ENCODE results near the gene TVP23B.
"Not testable (repeated sequence)": the region's sequence is repeated elsewhere in the genome, so short reads cannot be mapped to it uniquely, and the experiment has no call there.

Gene TVP23B

DNA sequence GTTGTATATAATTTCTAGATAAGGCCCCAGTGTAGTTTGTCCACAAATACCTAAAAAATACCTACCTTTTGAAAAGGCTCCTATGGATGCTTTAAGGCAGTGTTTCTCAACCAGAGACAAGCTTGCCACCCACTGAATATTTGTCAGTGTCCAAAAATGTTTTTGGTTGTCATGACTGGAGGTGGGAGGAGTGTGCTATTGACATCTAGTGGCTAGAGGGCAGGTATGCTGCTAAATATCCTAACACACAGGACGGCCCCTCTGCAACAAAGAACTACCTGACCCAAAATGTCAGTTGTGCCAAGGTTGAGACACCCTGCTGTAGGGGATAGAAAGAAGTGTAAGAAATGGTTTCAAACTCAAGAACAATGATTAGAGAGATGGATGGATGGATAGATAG is 10.4 kb downstream of the TVP23B start:
- not testable (repeated sequence) for DNase-seq (ENCODE audit: low spot score)

DNA sequence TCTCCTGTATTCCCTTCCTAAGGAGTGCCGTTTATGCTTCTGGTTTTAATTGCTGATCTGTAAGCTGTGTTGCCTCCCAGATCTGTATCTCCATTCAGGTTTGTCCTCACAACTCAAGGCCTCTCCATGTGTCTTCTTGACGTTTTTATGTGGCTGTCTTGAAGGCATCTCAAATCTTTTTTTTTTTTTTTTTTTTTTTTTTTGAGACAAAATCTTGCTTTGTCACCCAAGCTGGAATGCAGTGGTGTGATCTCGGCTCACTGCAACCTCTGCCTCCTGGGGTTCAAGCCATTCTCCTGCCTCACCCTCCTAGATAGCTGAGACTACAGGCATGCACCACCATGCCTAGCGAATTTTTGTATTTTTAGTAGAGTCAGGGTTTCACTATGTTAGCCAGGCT is 13.9 kb downstream of the TVP23B start:
- DNase-seq (ENCODE audit: low spot score) = not testable (repeated sequence)

DNA sequence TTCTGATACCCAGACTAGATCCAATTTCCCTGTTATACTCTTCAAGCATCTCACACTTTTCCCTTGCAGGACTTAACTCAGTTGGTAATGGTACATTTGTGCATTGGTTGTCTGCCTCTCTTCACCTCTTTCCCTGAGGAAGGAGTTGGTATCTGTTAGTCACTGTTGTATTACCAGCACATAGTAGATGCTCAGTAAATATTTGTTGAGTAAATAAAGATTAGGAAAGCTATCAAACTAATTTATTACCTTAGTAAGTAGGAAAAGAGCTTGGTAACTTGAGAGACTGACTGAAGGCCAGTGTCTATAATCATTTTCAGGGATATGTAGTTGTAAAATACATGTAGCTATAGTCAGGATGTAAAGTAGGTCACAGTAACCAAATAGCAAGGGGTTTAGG is 15.9 kb downstream of the TVP23B start:
- DNase-seq (ENCODE audit: low spot score) = not testable (repeated sequence)

DNA sequence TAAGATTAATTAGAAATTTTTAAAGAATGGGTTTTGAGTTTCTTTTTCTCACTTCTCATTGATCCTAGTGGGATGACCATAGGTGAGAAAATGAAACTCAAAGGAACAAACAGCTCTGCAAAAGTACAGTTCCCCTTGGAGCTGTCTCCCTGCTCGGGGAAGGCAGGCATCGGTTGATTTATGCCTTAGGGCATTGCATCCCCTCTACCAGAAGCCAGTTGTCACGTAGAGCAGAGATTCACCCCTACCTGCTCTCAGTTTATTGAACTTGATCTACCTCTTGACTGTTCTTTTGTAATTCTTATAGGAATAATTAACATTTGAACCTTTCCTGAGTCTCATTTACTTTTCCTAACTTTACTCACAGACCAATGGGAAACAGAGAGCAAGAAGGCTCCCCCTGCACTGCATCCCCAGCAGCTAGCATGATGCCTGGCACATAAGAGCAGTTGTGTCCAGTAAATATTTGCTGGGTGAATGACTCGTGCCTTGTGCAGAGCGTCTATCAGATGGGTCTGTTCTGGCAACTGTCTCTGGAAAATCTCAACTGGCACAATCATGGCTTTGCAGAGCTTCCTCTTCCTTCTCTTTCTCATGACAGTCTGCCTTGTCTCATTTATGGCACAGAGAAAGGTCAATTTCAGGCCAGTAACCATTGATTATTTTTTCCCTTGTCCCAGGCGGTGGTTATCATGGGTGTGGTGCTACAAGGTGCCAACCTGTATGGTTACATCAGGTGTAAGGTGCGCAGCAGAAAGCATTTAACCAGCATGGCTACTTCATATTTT is 22.7 kb downstream of the TVP23B start:
- not testable (repeated sequence) for DNase-seq (ENCODE audit: low spot score)

DNA sequence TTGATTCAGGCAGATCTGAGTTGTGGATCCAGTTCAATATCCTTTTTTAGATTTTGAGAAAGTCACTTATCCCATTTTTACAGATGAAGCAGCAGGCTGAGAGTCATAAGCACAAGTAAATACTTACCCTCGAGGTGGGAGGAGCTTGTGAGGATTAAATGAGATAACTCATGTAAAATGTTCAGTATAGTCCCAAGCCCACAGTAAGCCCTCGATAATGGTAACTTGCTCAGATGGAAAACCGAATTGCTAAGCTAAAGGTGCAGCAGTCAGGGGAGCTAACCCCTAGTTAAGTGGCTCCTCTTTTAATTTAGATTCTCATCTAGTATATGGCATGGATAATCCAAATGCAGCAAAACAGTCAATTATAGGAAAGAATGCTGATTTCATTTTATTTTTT is 34.9 kb downstream of the TVP23B start:
- not testable (repeated sequence) for DNase-seq (ENCODE audit: low spot score)

DNA sequence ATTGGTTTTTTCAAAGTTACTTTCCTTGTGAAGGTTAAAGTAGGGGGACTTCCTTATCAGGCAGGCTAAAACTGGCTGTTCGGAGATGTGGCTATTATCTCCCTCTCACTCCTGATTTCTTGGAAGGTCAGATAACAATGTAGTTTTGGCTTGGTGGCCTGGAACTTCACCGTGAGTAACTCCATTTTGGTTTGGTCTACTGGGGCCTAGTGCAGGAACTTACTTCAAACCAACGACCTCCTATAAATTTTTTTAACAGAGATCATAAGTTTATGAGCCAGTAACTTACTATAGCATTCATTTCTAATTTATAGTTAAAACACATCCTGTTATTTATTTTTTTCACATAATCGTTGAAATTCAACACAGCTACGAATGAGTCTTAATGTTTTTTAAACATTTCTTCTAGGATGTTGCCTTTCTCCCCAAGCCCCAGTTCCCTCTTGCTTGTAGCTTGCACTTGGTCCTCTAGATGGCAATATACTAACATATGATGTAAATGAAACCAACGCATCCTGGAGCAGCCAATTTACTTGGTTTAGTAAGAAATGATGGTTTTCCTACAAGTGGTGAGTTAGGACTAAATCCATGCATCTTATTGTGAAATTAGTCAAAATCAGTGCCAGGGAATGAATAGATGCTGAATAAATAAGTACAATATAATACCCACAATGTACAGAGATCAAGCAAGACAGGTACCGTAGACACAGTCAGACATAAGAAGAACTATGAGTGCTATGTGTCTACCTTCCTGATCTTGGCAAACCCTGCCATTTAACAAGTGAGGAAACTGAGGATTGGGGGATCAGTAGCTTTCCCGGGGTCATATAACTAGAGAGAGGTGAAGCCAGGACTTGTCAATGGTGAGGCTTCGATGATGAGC is 35.7 kb downstream of the TVP23B start:
- peak; percentile 20 for DNase-seq (ENCODE audit: low spot score)

DNA sequence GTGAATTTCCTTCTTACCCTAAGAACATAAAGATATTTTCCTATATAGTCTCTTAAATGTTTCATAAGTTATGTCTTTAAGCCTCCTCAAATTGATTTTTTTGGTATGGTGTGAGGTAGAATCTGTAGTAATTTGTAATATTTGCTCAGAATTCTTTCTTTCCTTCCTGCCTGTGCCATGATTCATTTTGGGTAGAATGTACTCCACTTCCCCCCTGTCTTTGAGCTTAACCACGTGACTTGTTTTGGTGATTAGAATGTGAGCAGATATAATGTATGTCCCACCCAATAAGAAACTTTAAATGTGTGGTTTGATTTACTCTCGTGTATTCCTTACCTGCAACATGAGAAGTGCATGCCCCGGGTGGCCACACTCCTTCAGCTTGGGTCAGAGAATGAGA is 40.4 kb downstream of the TVP23B start:
- not testable (repeated sequence) for DNase-seq (ENCODE audit: low spot score)

DNA sequence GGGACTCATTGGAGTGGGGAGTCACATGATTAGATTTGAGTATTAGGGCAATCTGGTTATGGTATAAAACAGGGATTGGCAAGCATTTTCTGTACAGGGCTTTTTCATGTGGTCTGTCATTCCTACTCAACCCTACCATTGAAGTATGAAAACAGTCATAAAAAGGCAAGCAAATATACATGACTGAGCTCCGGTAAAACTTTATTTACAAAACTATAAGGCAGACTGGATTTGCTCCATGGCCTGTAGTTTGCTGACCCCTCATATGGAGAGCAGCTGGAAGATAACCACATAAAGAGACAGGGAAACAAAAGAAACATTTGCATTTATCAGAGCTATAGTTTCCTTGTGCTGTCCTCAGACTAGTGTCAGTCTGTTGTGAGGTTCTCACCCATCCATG is 46.6 kb downstream of the TVP23B start:
- not testable (repeated sequence) for DNase-seq (ENCODE audit: low spot score)

DNA sequence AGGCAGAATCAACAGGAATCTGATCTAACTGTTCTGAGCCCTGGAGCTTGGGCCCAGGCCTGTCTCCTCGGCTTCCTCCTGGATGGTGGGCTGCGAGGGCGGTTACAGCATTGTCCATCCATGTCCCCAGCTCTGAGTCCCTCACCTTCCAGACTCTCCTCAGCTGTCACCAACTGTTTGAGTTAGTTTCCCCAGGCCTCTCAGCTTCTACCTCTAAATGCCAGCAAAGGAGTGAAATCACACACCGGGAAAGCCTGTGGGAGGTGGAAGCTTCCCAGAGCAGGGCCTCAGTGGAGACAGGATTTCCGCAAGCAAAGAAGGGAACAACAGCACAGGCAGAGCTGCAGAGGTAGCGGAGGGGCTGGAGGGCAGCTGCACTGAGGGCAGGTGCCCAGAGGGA is 67.5 kb downstream of the TVP23B start:
- no peak for DNase-seq (ENCODE audit: low spot score)

DNA sequence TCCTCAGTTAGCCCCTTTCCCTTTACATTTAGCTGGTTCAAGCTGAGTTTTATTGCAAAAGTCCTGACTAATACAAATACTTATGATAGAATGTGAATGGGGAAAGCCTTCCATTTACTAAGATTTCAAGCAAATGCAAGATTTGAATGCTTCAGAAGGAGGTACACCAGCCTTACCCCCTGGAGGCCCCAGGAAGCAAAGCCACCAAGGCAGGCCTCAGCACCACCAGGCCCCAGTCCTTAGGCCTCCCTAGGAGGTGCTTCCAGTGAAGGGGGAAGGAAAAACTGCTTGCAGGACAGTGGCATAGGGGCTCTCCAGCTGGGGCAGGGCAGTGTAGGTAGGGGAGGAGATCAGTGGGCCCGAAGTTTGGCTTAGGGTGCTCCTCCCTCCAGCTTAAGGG is 69.7 kb downstream of the TVP23B start:
- DNase-seq (ENCODE audit: low spot score) = no peak

DNA sequence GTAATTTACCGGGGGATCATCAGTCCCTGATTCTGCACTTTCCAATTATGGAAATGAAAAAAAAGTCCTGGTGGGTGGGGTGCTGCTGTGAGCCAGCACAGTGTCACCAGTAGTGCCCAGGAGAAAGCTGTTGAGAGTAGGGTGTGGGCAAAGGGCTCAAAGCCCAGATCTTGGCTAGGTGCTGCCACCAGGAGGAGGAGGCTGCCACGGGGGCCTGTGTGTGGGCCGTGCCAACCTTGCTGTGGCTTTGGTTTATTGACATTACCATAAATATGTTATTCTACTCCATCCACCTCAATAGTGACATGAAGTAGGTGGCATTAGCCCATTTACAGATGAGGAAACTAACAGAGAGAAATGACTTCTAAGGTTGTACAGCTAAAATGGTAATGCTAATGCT is 70.2 kb downstream of the TVP23B start:
- no peak for DNase-seq (ENCODE audit: low spot score)

DNA sequence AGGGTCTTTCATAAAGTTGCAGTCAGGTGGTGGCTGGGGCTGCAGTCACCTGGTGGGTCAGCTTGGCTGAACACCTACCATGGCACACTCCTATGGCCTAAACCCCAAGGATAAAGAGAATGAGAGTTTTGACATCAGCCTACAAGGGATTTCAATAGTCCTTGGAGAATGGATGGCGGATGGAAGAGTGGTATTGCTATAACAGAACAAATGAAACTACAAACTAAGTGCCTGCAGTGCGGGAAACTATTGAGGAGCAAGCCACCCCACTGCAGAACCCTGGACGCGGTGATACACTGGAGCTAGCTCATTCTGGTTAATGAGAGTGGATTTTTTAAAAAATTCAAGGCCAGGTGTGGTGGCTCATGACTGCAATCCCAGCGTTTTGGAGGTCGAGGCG is 74.0 kb downstream of the TVP23B start:
- DNase-seq (ENCODE audit: low spot score) = no peak

DNA sequence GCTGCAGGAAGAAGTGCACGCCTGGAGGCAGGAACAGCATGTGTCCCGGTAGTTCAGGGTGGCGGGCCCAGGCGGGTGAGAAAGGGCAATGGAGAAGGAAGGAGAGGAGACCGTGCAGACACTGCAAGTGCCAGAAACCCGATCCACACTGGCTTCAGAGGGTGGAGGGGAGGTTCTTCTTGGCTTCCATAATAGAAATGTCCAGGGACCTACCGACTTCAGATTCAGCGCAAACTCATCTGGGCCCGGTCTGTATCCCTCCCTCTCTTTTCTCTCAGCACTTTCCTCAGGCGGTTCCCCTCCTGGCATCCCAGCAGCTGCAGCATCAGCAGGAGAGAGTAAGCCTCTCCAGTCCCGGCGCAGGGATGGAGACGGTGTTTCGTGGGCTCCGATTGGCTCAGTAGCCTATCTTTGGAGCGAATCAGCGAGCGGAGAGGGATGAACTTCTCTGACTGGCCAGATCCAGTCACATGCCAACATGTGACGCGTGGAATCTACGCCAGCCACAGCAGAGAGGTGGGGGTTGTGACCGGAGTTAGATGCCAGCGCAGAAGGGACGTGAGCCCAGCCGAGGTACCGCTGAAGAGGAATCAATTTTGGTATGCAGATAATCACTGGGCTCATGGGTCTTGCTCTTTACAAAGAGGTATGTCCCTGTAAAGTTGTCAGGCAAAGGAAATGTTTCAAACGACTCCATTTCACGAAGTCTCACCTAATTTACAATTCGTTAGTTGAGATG is 75.0 kb downstream of the TVP23B start:
- peak; percentile 93 for DNase-seq (ENCODE audit: low spot score)
